GM12801 (cell line): ENCODE results near the gene SPAG6.

Experiments used
- CTCF ChIP-seq: IDR thresholded peaks from one replicate; pipeline ENCODE4 v1.5.1; 2011; ENCODE audit warnings: control low read depth; ENCODE audit not compliant: insufficient read length; ENCODE audit errors: extremely low read depth

The SPAG6 gene

GRCh38 chr10:22349755-22350154 lies 4.5 kb downstream of the SPAG6 start:
- no peak for TF ChIP-seq CTCF

GRCh38 chr10:22351131-22351703 lies 5.9 kb downstream of the SPAG6 start:
- no peak for TF ChIP-seq CTCF

- no peak for TF ChIP-seq CTCF
Observed at GRCh38 chr10:22356324-22356873, 11.1 kb downstream of the SPAG6 start.

- no peak for TF ChIP-seq CTCF
Observed at GRCh38 chr10:22363305-22363704, 18.0 kb downstream of the SPAG6 start.

- no peak for TF ChIP-seq CTCF
Observed at GRCh38 chr10:22364407-22365140, 19.3 kb downstream of the SPAG6 start.

GRCh38 chr10:22365233-22365632 lies 19.9 kb downstream of the SPAG6 start:
- no peak for TF ChIP-seq CTCF

GRCh38 chr10:22365644-22366434 lies 20.5 kb downstream of the SPAG6 start:
- no peak for TF ChIP-seq CTCF
